Upper lobe of left lung (tissue), 6 donors: Measurements from ENCODE around the gene STC2. TPM values are rescaled to one million over a fixed set of nuclear protein-coding genes. Genes with fewer than 3 reads are reported as not detected.

Experiments
- ATAC-seq, 2 donors: fragments of 200-7000 bp; cut with Tn5 transposase; one replicate each; pipeline ENCODE4 v1.9.1; 2022; ENCODE audit warnings: mild to moderate bottlenecking in 2 of 2, moderate library complexity in 2 of 2; ENCODE audit not compliant: low FRiP score in 2 of 2
- DNase-seq, 2 donors: peaks; one replicate each; pipeline ENCODE4 v3.0.0-alpha.2; 2019 to 2020
- H3K27ac ChIP-seq, 4 donors: fragments of 200-600 bp; sonication (generic); one replicate each; pipeline ENCODE4 v1.5.1; 2016 to 2019
- H3K27me3 ChIP-seq, 4 donors: fragments of 200-600 bp; sonication (generic); one replicate each; pipeline ENCODE4 v1.5.1; 2017 to 2019
- H3K36me3 ChIP-seq, 4 donors: fragments of 200-600 bp; sonication (generic); one replicate each; pipeline ENCODE4 v1.5.1; 2016 to 2019
- H3K4me1 ChIP-seq, 4 donors: fragments of 200-600 bp; sonication (generic); one replicate each; pipeline ENCODE4 v1.5.1; 2018 to 2019
- H3K4me3 ChIP-seq, 4 donors: fragments of 200-600 bp; sonication (generic); one replicate each; pipeline ENCODE4 v1.5.1; 2017 to 2019; ENCODE audit warnings: mild to moderate bottlenecking in 2 of 4, moderate library complexity in 1 of 4
- H3K9me3 ChIP-seq, 4 donors: fragments of 200-600 bp; sonication (generic); one replicate each; pipeline ENCODE4 v1.5.1; 2018 to 2019
- EP300 ChIP-seq, 4 donors: sonication (generic); formaldehyde crosslinking; IDR thresholded peaks; one replicate each; pipeline ENCODE4 v1.5.1; 2017; ENCODE audit warnings: antibody characterized with exemption in 4 of 4, control low read depth in 2 of 4
- POLR2A ChIP-seq, 4 donors: fragments of 450-650 bp; IDR thresholded peaks; one replicate each; pipeline ENCODE4 v1.5.1; 2016 to 2017; ENCODE audit warnings: antibody characterized with exemption in 4 of 4, mild to moderate bottlenecking in 2 of 4
- POLR2AphosphoS5 ChIP-seq, 2 donors: sonication (generic); formaldehyde crosslinking; IDR thresholded peaks; one replicate each; pipeline ENCODE4 v1.5.1; 2017; ENCODE audit warnings: antibody characterized with exemption in 2 of 2
- WGBS, 2 donors: methylation state at CpG; one replicate each; pipeline ENCODE4 v1.1.5; 2017 to 2018; 5-methylcytosine and 5-hydroxymethylcytosine counted together
- total RNA-seq, 6 donors: library from RNA; depleted of rRNA in 4 of 6; stranded (reverse); fragments of >200 nt in 4 of 6; gene quantifications; one replicate each; pipeline versions ENCODE4 v1.1.0 to v1.2.1, GENCODE V29; 2016 to 2021
- TF ChIP-seq, protein P1 (sequence below), 6 experiments: fragments of 450-650 bp in 4 of 6; fragments of 200-600 bp in 2 of 6; sonication (generic) in 2 of 6; IDR thresholded peaks; one replicate each; pipeline ENCODE4 v1.5.1; 2016 to 2019; ENCODE audit warnings: antibody characterized with exemption in 6 of 6
- donor health status: DM: no; HTN: no; CAD: no; lungs with moderate emphysema.
- donor health status: DM: no; HTN: yes; CAD: no; lungs with severe emphysema.

The STC2 gene
- total RNA-seq, 6 donors from 2014 or later: 1.0 to 11.4 (median 6.2) TPM

DNA sequence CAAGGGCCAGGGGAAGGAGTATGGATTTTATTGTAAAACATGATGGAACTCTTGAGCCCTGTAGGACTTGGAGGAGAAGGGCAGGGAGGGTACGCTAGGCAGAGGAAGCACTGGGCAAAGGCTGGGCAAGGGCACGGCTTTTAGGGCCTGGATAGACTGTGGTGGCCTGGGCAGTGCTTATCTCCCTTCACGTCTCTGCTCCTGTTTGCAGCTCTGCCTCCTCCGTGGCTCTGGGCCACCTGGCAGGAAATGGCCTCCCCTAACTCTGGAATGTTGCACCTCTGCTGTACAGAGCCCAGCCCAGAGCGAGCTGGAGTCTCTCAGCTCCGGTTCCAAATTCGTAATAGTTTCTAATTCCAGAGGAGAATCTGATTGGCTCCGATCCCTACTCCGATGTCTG lies 12.2 kb upstream of the STC2 start:
- Histone ChIP-seq H3K27me3 (no peaks in the 10 kb centered on the region), H3K4me3 (no peak overlapping the region), H3K36me3 (no peaks in the 10 kb centered on the region), H3K4me1 (no peaks in the 10 kb centered on the region), H3K27ac (no peak overlapping the region), H3K9me3 (no peaks in the 10 kb centered on the region)
- ATAC-seq: no peak
- no peak for TF ChIP-seq EP300 (IDR thresholded peaks at IDR 0.05)
- TF ChIP-seq POLR2AphosphoS5 (IDR thresholded peaks at IDR 0.05): no peak
- no peak for TF ChIP-seq POLR2A (IDR thresholded peaks at IDR 0.05)
- TF ChIP-seq, protein P1, sequence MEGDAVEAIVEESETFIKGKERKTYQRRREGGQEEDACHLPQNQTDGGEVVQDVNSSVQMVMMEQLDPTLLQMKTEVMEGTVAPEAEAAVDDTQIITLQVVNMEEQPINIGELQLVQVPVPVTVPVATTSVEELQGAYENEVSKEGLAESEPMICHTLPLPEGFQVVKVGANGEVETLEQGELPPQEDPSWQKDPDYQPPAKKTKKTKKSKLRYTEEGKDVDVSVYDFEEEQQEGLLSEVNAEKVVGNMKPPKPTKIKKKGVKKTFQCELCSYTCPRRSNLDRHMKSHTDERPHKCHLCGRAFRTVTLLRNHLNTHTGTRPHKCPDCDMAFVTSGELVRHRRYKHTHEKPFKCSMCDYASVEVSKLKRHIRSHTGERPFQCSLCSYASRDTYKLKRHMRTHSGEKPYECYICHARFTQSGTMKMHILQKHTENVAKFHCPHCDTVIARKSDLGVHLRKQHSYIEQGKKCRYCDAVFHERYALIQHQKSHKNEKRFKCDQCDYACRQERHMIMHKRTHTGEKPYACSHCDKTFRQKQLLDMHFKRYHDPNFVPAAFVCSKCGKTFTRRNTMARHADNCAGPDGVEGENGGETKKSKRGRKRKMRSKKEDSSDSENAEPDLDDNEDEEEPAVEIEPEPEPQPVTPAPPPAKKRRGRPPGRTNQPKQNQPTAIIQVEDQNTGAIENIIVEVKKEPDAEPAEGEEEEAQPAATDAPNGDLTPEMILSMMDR (IDR thresholded peaks at IDR 0.05): no peak
- 71 to 78% methylated on average over 9 of the region's 9 CpGs for WGBS, 2 donors
- no peak for DNase-seq

DNA sequence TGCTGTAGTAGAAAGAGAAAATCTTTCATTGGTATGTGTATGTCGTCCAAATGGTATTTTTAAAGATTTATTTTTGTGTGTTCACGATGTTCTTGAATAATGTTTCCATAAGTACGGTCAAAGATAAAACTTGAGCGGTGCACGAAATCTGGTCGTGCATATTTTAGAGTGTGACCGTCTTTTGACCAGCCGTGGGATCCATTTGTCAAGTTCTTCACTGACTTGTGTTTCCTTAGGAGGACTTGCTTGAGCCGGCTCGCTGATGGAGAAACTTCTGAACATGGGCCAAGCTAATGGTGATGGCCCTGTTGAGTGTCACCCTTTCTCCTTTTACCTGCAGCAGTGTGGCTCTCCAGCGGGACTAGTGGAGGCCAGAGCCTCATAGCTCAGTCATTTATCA lies 11.1 kb upstream of the STC2 start:
- ATAC-seq (no peak), DNase-seq (no peak)
- TF ChIP-seq EP300 (IDR thresholded peaks at IDR 0.05): no peak
- TF ChIP-seq, protein P1 (IDR thresholded peaks at IDR 0.05): no peak
- TF ChIP-seq POLR2A (IDR thresholded peaks at IDR 0.05): no peak
- no peak for TF ChIP-seq POLR2AphosphoS5 (IDR thresholded peaks at IDR 0.05)
- WGBS, 2 donors: 79 to 89% methylated on average over 11 of the region's 11 CpGs
- no peaks in the 10 kb centered on the region for H3K9me3 ChIP-seq
- no peaks in the 10 kb centered on the region for H3K36me3 ChIP-seq
- no peak overlapping the region for H3K4me3 ChIP-seq
- H3K27me3 ChIP-seq: no peaks in the 10 kb centered on the region
- H3K4me1 ChIP-seq: no peaks in the 10 kb centered on the region
- no peak overlapping the region for H3K27ac ChIP-seq

- Histone ChIP-seq H3K4me3 (no peak overlapping the region), H3K27me3 (peaks cover 0 to under 1% (median 0%) of the 10 kb centered on the region in 4 donors), H3K9me3 (no peaks in the 10 kb centered on the region), H3K27ac (no peak overlapping the region), H3K36me3 (no peaks in the 10 kb centered on the region), H3K4me1 (no peaks in the 10 kb centered on the region)
- DNase-seq (no peak), ATAC-seq (no peak)
- TF ChIP-seq, protein P1 (IDR thresholded peaks at IDR 0.05): no peak
- TF ChIP-seq POLR2AphosphoS5 (IDR thresholded peaks at IDR 0.05): no peak
- no peak for TF ChIP-seq POLR2A (IDR thresholded peaks at IDR 0.05)
- no peak for TF ChIP-seq EP300 (IDR thresholded peaks at IDR 0.05)
- WGBS, 2 donors: 85 to 88% methylated on average over 10 of the region's 10 CpGs
These were observed 10.3 kb upstream of the STC2 start for GRCh38 chr5:173338380-173339015.

- WGBS, 2 donors: 86 to 87% methylated on average over 2 of the region's 2 CpGs
- Histone ChIP-seq H3K9me3 (no peaks in the 10 kb centered on the region), H3K27ac (no peak overlapping the region), H3K27me3 (peaks cover 0 to 4% (median 2%) of the 10 kb centered on the region in 4 donors), H3K36me3 (no peaks in the 10 kb centered on the region), H3K4me1 (peaks cover 1 to 9% (median 2%) of the 10 kb centered on the region in 4 donors), H3K4me3 (no peak overlapping the region)
- TF ChIP-seq POLR2A (IDR thresholded peaks at IDR 0.05) (no peak), EP300 (IDR thresholded peaks at IDR 0.05) (no peak), POLR2AphosphoS5 (IDR thresholded peaks at IDR 0.05) (no peak)
- TF ChIP-seq, protein P1 (IDR thresholded peaks at IDR 0.05): no peak
- no peak for ATAC-seq
- no peak for DNase-seq
These were observed 6.6 kb upstream of the STC2 start for GRCh38 chr5:173334808-173335207.
